Stimulated activated CD4-positive, alpha-beta T cell treated with anti-CD3 and anti-CD28 coated beads, Interleukin-4, amount 100 ng/mL, for 4 hours (primary cell): ENCODE data around the gene IRF2BP1.
"Not testable (repeated sequence)": the region's sequence is repeated elsewhere in the genome, so short reads cannot be mapped to it uniquely, and the experiment has no call there.

Experiments used
- DNase-seq, 2 experiments: peaks; one replicate each; pipeline ENCODE4 v3.0.0-alpha.2; 2020

Gene IRF2BP1

GRCh38 chr19:45881082-45881908, 4.6 kb downstream of the IRF2BP1 start:
- DNase-seq: no peak

GRCh38 chr19:45879971-45880370, 6.0 kb downstream of the IRF2BP1 start:
- no peak for DNase-seq

- no peak for DNase-seq
Measured at GRCh38 chr19:45879055-45879454, 6.9 kb downstream of the IRF2BP1 start.

- DNase-seq: no peak
Measured at GRCh38 chr19:45878043-45878794, 7.7 kb downstream of the IRF2BP1 start.

GRCh38 chr19:45876411-45877197, 9.3 kb downstream of the IRF2BP1 start:
- DNase-seq: peak in 1 of 2 experiments; percentile 34

- DNase-seq: no peak
Measured at GRCh38 chr19:45876161-45876410, 9.9 kb downstream of the IRF2BP1 start.

GRCh38 chr19:45874620-45874966, 11.3 kb downstream of the IRF2BP1 start:
- DNase-seq: no peak

GRCh38 chr19:45873219-45873772, 12.6 kb downstream of the IRF2BP1 start:
- DNase-seq: no peak

GRCh38 chr19:45872095-45872919, 13.6 kb downstream of the IRF2BP1 start:
- DNase-seq: no peak

- DNase-seq: no peak
Measured at GRCh38 chr19:45870798-45871197, 15.1 kb downstream of the IRF2BP1 start.

GRCh38 chr19:45867241-45867640, 18.7 kb downstream of the IRF2BP1 start:
- DNase-seq: not testable (repeated sequence)

GRCh38 chr19:45866400-45867176, 19.4 kb downstream of the IRF2BP1 start:
- no peak for DNase-seq

- no peak for DNase-seq
Measured at GRCh38 chr19:45865269-45865948, 20.5 kb downstream of the IRF2BP1 start.

GRCh38 chr19:45864629-45865082, 21.3 kb downstream of the IRF2BP1 start:
- DNase-seq: no peak

- DNase-seq: peak; percentile 41 to 53
Measured at GRCh38 chr19:45863840-45864628, 21.9 kb downstream of the IRF2BP1 start, which contains the start of gene FOXA3. Gene FOXA3 (plus strand): TSS chr19:45864326. CDS start chr19:45864457, 131 bp downstream.

- no peak for DNase-seq
Measured at GRCh38 chr19:45863335-45863839, 22.6 kb downstream of the IRF2BP1 start.

- DNase-seq: peak; percentile 98 to 99
Measured at GRCh38 chr19:45862564-45863334, 23.2 kb downstream of the IRF2BP1 start, which contains the start of gene SYMPK. Gene SYMPK (minus strand): TSS chr19:45863147. CDS start chr19:45854495, 8,652 bp downstream.

- no peak for DNase-seq
Measured at GRCh38 chr19:45862271-45862563, 23.7 kb downstream of the IRF2BP1 start.
